A673 (cell line): ENCODE results near the gene MEGF8.

ENCODE experiments used
- CTCF ChIP-seq: fragments of 300-800, 200-600 bp; sonication (generic); conservative IDR thresholded peaks from 2 replicates; pipeline ENCODE4 v1.5.1; 2017; ENCODE audit warnings: low read depth, mild to moderate bottlenecking, antibody characterized with exemption, low read length, moderate library complexity, mixed read lengths
- EZH2 ChIP-seq: fragments of 200-600 bp; sonication (generic); IDR thresholded peaks from 2 replicates; pipeline ENCODE4 v1.6.1; 2017; ENCODE audit warnings: borderline replicate concordance, low read depth, mild to moderate bottlenecking, mixed read lengths, antibody characterized with exemption, low read length; ENCODE audit not compliant: poor library complexity, severe bottlenecking

DNA sequence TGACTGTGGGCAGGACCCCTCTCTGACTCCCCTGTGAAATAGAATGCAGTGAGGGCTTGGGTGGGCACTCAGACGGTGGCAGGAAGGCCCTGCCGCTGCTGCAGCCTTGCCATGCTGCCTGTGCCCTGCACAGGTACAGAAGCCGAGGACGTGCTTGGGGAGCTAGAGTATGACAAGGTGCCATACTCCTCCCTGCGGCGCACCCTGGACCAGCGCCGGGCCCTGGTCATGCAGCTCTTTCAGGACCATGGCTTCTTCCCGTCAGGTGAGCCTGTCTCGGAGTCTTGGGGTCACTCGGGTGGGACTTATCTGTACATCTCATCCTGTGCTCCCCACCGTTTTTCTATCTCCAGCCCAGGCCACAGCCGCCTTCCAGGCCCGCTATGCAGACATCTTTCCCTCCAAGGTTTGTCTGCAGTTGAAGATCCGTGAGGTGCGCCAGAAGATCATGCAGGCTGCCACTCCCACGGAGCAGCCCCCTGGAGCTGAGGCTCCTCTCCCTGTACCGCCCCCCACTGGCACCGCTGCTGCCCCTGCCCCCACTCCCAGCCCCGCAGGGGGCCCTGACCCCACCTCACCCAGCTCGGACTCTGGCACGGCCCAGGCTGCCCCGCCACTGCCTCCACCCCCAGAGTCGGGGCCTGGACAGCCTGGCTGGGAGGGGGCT, 30.8 kb upstream of the MEGF8 start:
- no peak for TF ChIP-seq CTCF
- no peak for TF ChIP-seq EZH2
